ENCODE measurements around the gene RBPJL.

Gene RBPJL

GRCh38 chr20:45329497-45330319 is 23.1 kb downstream of the RBPJL start:
- Histone ChIP-seq H3K27me3 (replicated peaks; ENCODE audit: insufficient read depth, low read length) (no peaks in the 10 kb centered on the region), H3K9me2 (replicated peaks; ENCODE audit: insufficient read depth, low read length) (no peaks in the 10 kb centered on the region), H2AFZ (ENCODE audit: low read length) (no peak overlapping the region), H3K9ac (ENCODE audit: low read length) (no peak overlapping the region), H3K9me3 (replicated peaks; ENCODE audit: insufficient read depth, low read length) (no peaks in the 10 kb centered on the region), H3K79me2 (ENCODE audit: low read length) (no peaks in the 10 kb centered on the region), H3F3A (ENCODE audit: insufficient read depth, low read length) (no peaks in the 10 kb centered on the region), H4K20me1 (ENCODE audit: insufficient read depth, low read length) (no peaks in the 10 kb centered on the region), H3K4me3 (ENCODE audit: low read length) (no peak overlapping the region), H3K27ac (ENCODE audit: low read length) (no peak overlapping the region), H3K4me2 (ENCODE audit: low read depth, low read length) (no peak overlapping the region), H3K36me3 (replicated peaks; ENCODE audit: insufficient read depth, low read length) (no peaks in the 10 kb centered on the region), H3K4me1 (ENCODE audit: low read length) (no peaks in the 10 kb centered on the region)
- TF ChIP-seq EZH2phosphoT487 (IDR thresholded peaks at IDR 0.05; ENCODE audit: low read length) (no peak), EZH2 (optimal IDR thresholded peaks at IDR 0.05; ENCODE audit: low read depth, low read length) (no peak), CTCF (IDR thresholded peaks at IDR 0.05; ENCODE audit: low read length) (no peak)
- no peak for DNase-seq

DNA sequence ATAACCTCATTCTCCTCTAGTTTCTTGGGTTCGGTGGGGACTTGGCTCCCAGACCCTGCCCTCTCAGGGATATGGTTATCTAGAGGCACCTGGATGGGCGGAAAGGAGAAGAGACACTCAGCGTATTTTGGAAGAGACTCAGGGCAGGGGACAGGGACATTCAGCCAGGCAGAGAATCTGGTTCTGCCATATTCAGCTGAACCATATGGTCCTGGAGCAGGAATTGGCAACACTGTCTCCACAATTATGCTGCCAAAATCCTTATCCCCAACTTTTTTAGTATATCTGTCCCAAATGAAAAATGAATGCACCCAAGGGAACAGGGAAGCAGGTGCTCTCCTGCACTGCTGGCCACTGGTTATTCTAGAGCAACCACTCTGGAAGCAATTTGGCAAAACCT is 23.8 kb downstream of the RBPJL start:
- Histone ChIP-seq H3K27ac (ENCODE audit: low read length) (no peak overlapping the region), H3K9me2 (replicated peaks; ENCODE audit: insufficient read depth, low read length) (no peaks in the 10 kb centered on the region), H3K4me3 (ENCODE audit: low read length) (no peak overlapping the region), H3F3A (ENCODE audit: insufficient read depth, low read length) (no peaks in the 10 kb centered on the region), H3K79me2 (ENCODE audit: low read length) (no peaks in the 10 kb centered on the region), H3K36me3 (replicated peaks; ENCODE audit: insufficient read depth, low read length) (no peaks in the 10 kb centered on the region), H2AFZ (ENCODE audit: low read length) (no peak overlapping the region), H3K4me2 (ENCODE audit: low read depth, low read length) (no peak overlapping the region), H3K4me1 (ENCODE audit: low read length) (no peaks in the 10 kb centered on the region), H4K20me1 (ENCODE audit: insufficient read depth, low read length) (no peaks in the 10 kb centered on the region), H3K27me3 (replicated peaks; ENCODE audit: insufficient read depth, low read length) (no peaks in the 10 kb centered on the region), H3K9ac (ENCODE audit: low read length) (no peak overlapping the region), H3K9me3 (replicated peaks; ENCODE audit: insufficient read depth, low read length) (no peaks in the 10 kb centered on the region)
- TF ChIP-seq EZH2 (optimal IDR thresholded peaks at IDR 0.05; ENCODE audit: low read depth, low read length) (no peak), EZH2phosphoT487 (IDR thresholded peaks at IDR 0.05; ENCODE audit: low read length) (no peak), CTCF (IDR thresholded peaks at IDR 0.05; ENCODE audit: low read length) (no peak)
- DNase-seq: no peak

DNA sequence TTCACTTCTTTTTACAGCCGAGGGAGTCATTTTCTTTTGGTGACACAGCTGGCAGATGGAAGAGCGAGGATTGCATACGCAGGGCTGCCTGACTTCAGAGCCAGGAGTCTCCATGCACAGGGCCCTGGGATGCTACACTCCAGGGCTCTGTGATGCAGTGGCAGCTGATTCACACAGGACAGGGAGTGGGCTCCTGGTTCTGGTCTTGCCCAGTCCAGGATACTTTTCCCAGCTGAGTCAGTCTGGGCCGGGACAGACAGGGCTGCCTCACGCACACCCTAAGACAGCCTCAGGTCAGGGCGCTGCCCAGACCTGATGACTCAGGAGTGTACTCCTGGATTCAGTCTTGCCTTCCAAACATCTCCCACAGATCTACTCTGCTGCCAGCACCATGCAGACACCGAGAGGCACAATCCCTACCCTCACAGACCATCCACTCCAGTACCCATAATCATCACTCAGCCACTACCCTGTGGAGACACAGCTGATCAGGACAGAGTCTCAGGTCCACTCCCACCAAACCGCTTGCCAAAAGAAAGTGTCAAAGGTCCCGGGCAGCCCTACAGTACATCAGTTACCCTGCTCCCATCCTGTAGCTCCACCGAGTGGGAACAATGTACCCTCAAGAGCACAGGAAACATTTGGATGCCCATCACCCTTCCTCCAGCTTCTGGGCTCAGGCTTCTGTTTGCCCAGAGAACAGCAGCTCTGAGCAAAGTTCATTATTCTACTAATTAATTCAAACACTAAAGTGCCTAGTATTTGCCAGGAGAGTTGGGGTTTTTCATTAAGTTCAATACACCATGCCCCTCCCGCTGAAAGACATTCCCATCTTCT is 30.1 kb downstream of the RBPJL start:
- Histone ChIP-seq H3F3A (ENCODE audit: insufficient read depth, low read length) (peaks cover 5% of the 10 kb centered on the region; the same call in 1 of the 2 replicates), H3K9ac (ENCODE audit: low read length) (no peak overlapping the region), H3K4me3 (ENCODE audit: low read length) (no peak overlapping the region), H3K4me2 (ENCODE audit: low read depth, low read length) (no peak overlapping the region), H3K9me2 (replicated peaks; ENCODE audit: insufficient read depth, low read length) (no peaks in the 10 kb centered on the region), H2AFZ (ENCODE audit: low read length) (no peak overlapping the region), H3K27me3 (replicated peaks; ENCODE audit: insufficient read depth, low read length) (no peaks in the 10 kb centered on the region), H3K79me2 (ENCODE audit: low read length) (no peaks in the 10 kb centered on the region), H3K4me1 (ENCODE audit: low read length) (peaks cover 21% of the 10 kb centered on the region), H3K36me3 (replicated peaks; ENCODE audit: insufficient read depth, low read length) (no peaks in the 10 kb centered on the region), H3K27ac (ENCODE audit: low read length) (no peak overlapping the region), H4K20me1 (ENCODE audit: insufficient read depth, low read length) (no peaks in the 10 kb centered on the region), H3K9me3 (replicated peaks; ENCODE audit: insufficient read depth, low read length) (no peaks in the 10 kb centered on the region)
- DNase-seq: no peak
- no peak for TF ChIP-seq EZH2 (optimal IDR thresholded peaks at IDR 0.05; ENCODE audit: low read depth, low read length)
- no peak for TF ChIP-seq CTCF (IDR thresholded peaks at IDR 0.05; ENCODE audit: low read length)
- no peak for TF ChIP-seq EZH2phosphoT487 (IDR thresholded peaks at IDR 0.05; ENCODE audit: low read length)

All from MM.1S (cell line).